ENCODE data around the gene MALL.
"Not testable (repeated sequence)": the region's sequence is repeated elsewhere in the genome, so short reads cannot be mapped to it uniquely, and the experiment has no call there.

MALL gene

DNA sequence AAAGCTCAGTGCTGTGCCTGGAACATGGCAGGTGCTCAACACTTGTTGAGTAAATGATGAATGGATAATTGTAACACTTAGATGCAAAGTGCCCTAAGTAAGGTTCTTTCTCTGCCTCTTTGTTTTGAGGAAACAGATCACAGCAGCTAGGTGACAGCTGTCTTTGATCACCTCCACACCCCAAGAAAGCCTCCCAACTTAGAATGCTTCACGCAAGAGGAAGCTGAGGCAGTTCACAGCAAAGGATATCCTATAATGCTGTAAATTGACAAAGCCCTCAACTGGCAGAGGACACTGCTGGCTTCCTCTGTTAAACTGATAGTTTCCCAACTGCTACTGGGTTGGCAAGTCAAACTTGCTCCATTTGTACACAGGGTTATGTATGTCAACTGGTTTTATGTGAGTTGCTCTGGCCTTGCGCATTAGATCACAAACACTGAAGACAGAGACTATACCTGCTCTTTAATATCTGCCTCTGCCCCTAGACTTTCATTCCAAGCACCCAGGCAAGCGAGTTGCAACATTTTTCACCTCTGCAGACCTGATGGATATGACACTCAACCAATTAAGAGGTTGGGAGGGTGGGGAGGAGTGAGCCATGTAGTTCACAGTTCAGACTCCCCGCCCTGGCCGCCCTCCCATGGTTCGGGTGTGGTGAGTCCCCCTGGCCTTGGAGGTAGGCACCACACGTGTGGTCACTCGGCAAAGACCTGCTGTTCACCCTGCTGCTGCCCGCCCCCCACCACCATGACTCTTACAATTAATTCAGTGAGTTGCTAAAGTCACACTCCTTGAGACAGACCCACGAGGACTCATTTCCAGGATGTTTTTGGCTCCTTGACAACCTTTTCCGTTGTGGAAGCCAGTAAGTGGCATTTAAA is 4.8 kb upstream of the MALL start:
- no peak for DNase-seq

DNA sequence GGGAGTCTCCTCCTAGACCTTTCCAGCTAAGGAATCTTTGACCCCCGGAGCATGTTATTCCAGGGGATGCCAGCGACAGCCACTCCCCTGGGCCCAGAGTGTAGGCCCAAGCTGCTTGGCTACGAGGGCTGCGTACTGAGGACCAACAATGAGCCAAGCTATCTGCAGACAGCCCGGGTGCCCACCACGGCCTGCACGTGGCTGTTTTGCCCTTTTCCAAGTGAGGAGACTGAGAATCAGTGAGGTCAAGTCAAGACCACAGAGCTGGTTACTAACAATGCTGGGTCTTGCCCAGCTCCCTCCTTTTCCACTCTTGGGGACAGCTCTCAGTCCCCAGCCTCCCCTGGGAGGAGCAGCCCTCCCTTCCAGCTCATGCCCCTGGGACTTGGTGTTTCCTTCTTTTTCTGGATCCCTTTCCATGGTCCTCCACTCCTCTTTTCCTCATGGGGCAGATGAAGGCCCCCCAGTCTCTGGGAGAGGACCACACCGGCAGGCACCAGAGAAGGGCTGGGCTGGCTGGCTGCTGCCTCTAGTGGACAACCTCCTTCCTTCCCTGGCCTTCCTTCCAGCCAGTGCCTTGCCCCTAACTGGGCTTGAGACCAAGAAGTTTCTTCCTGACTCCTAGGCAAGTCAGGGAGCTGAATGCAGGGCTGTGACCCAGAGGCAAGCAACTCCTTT is 550 bp upstream of the MALL start:
- DNase-seq: no peak

DNA sequence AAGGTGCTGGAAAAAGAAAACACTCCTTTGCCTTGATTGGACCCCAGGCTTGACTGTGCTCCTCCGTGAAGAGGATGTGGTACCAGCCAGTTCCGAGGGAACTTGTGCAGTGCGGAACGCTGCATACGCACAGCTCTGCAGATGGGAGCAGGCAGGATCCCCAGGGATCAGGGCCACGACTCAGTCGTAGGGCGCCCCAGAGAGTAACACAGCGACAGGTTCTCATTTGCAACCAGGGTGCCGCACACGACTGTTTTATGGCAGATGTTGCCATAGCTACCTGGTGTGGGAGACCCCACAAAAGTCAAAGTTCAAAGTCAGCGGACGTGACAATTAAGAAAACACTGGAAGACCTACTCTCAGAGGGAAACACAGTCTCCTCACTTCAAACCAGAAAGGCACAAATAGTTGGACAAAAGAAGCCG is 779 bp downstream of the MALL start:
- DNase-seq: no peak

DNA sequence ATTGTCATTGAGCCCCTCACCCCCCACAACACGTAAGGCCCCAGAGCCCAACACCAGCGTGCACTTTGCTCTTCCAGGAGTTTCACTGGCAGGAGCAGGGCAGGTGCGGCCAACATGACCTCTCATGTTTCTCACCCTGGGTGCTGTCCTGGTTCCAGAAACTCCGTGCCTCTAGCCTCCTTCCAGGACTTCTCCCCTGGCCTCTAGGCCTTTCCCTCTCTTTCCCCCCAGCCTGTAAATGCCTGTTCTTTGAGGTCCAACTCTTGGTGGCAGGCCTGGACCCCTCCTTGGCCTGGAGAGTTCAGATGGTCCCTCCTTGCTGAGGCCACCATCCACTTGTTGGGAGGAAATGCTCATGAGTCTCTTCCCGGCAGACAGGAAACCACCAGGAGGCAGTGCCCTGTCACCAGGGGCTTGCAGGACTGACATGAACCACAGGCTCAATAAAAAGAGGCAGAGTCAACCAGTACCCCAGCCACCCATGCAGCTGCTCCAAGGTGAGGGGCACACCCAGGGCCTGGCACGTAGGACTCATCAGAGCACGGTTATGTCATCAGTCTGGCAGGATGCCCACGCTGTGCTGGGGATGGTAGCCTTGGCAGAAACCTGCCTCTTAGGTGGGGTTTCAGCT is 1.5 kb downstream of the MALL start:
- no peak for DNase-seq

DNA sequence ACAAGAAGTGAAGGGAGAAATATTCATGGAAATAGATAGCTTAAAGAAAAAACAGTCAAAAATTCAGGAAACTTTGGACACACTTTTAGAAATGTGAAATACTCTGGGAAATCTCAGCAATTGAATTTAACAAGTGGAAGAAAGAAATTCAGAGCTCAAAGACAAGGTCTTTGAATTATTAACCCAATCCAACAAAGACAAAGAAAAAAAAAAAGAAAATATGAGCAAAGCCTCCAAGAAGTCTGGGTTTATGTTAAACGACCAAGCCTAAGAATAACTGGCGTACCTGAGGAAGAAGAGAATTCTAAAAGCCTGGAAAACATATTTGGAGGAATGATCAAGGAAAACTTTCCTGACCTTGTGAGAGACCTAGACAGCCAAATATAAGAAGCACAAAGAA is 7.3 kb downstream of the MALL start:
- DNase-seq: not testable (repeated sequence)

DNA sequence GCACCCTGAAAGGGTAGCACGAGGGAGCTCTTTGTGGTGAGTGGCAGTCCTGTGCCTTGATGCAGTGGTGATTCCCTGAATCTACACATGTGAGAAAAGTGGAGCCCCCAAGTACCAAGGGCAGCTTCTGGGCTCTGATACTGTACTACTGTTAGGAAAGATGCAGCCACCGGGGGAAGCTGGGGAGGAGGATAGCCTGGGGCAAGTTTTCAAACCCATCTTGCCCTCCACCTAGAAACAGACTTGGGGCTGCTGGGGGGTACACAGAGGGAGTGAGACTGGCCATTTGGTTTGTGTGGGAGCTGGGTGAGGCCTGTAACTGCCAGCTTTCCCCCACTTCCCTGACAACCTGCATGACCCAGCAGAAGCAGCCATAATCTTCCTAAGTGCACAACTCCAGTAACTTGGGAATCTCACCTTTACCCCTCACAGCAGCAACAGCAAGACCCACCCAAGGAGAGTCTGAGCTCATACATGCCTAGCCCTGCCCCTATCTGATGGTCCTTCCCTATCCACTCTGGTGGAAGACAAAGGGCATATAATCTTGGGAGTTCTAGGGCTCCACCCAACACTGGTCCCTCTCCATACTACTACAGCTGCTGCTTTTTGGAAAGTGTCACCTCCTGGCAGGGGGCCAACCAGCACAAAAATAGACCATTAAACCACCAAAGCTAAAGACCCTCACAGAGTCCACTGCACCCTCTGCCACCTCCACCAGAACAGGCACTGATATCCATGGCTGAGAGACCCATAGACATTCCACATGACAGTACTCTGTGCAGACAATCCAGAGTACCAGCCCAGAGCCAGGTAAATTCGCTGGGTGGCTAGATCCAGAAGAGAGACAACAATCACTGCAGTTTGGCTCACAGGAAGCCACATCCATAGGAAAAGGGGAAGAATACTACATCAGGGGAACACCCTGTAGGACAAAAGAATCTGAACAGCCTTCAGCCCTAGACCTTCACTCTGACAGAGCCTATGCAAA is 8.2 kb downstream of the MALL start:
- no peak for DNase-seq

DNA sequence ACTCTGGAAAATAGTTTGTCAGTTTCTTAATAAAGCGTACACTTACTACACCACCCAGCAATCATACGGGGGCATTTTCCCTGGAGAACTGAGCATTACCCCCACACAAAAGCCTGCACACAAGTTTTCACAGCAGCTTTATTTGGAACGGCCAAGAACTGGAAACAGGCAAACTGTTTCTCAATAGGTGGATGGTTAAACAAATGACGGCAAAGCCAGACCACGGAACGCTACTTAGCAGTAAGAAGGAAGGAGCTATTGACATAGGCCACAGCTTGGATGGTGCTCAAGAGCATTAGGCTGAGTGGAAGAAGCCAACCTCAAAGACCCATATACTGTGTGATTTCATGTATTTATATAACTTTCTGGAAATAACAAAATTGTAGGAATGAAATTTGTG is 9.0 kb downstream of the MALL start:
- no peak for DNase-seq

DNA sequence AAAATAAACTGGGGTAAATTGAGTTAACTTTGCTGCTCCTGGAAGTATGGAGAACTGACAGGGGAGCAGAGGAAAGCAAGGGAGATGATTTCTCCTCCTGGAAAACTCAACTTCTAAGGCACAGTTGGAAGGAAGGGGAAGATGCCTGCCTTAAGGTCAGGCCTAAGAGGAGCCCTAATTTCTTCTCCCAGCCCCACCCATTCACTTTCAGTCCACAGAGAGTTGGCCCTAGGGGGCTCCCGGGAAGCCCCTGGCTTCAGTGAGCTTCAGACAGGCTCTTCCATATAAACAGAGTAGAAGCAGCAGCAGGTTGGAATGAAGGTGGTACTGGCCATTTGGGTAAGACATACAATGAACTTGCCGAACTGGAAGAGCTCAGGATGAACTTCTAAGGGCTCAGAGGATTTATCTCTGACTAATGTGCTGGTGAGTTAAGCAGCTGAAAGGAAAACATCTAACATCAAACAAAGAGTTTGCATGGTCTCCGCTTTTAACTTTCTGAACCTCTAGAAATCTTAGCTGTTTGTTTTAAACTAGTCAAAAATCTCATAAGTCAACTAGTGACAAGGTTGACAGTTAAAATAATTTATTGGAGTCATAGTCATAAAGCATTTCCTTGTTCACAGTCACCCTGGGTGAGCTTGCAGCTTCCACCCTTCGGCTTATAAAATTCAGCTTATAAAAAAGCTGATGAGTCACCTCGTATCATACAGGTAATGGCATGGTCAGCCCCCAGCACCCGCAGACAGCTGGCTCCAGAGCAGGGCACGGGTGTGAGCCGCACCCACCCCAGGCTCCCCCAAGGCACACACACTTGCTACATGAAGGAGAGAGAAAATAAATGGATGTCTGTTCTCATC is 9.8 kb downstream of the MALL start:
- no peak for DNase-seq

DNA sequence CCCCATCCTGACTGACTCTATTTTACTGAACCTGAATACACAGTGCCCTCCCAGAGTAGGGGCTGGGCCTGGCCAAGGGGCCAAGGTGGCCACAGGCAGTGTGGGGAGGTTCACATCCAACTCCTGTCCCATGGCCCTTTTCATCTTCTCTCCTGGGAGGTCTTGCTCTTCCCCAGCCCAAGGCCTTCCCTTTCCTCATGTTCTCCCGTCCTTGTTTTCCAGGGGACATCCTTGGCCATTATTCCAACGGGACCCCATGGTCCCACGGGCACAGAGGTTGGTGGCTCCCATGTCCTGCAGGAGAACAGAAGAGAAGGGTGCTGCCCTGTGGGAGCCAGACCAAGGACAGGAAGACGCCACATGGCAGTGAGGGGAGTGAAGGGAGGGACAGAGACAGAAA is 10.4 kb downstream of the MALL start:
- DNase-seq: no peak

DNA sequence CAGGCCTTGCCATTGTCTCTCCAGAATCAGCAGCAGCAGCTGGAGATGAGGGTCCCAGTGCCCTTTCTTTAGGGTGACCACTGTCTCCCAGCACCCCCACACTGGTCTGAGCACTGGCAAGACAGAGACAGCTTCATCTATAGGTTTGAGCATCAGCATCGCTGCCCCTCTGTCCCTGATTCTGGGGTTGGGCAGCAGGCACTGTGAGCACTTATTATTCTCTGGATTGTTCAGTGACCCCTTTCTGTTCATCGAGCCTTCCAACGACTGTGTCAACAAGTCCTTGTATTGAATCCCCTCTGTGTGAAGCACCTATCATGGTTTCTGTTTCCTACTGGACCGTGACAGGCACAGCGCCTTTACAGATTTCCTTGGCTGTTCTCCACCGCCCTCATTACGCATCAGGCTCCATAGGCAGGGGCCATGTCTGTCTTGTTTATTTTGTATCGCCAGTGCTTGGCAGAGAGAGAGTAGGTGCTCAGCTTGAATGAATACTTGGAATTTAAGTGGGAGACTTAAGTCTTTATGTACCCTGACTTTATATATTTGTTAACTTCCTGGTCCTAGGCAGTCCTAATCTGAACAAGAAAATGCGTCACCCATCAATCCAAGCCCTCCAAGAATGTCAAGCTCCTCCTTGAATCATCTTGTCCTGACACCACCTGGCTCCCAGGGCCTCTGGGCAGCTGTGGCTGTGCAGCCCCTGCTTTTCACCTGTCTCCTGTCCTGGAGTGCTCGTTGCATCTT is 11.4 kb downstream of the MALL start:
- no peak for DNase-seq

DNA sequence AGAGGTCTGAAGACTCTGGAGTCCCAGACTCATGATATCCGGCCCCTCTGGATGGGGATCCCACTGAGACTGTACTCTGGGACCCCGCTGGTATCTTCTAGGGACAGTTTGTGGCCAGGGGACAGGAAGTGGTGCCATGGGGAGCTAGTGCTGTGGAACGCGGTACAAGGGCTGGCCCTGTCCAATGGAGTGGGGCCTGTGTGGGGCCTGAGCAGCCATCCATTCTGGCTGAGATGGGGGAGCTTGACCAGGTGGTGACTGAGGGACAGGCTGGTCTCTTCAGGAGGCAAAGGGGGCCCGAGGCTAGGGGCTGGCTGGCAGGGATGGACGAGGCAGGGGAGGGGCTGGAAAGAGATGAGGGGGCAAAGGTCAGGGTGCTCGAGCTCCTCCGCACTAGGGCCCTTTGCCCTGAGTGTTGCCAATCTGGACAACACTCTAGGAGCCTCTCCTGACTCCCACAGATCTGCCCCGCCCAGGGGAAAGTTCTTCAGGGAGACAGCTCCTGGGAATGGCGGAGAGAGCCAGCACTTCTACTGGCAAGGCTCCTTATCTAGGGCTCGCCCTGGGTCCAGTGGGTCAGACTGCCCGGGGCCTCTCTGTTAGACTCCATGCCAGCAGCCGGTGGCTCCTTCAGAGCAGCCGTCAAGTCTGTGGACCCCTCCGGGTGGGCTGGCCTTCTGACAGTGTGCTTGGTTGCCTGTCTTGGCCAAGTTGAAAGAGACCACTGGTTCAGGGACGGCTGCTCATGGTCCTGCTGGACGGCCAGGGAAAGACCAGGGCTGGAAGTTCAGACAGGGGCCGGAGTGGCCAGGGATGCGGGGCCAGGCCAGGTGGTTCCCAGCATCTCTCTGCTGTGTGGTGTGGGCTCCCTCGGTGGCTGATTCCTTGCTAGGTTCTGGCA is 12.3 kb downstream of the MALL start:
- no peak for DNase-seq

DNA sequence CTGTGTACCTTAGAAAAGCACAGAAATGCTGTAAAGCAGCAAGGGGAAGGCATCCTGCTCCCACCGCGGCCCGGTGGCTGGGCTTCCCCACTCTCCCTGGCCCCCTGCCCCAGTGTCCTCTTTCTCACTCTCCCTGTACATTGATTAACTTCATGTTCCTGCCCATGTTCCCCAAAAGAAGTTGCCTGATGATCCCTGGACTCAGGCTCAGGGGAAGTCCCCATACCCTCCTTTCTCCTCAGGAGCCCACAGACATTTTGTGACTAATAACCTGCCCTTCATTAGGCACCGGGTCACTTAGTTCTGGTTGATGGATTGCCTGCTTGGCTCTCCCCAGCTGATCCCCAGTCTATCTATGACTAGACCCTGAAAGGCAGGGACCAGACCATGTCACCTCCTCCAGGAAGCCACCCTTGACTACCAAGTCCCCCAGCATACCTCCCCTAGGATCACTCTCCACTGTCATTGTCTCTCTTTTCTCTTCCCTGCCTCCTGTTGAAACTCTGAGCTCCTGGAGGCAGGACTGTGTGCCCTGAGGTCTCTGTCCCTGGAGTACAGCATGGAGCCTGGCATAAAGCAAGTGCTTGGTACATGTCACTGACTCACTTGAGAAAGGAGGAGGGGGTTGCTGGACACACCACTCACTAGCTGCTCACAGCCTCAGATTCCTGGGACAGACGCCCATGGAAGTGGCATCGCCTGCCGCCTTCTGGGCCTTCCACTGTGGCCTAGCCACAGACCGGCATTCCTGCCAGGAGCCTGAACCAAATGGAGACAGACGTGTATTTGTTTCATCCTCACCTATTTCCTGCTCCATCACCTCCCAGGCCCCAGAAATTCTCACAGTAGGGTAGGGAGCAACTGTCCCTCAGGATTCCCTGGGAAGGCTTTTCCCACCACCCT is 13.5 kb downstream of the MALL start:
- no peak for DNase-seq

DNA sequence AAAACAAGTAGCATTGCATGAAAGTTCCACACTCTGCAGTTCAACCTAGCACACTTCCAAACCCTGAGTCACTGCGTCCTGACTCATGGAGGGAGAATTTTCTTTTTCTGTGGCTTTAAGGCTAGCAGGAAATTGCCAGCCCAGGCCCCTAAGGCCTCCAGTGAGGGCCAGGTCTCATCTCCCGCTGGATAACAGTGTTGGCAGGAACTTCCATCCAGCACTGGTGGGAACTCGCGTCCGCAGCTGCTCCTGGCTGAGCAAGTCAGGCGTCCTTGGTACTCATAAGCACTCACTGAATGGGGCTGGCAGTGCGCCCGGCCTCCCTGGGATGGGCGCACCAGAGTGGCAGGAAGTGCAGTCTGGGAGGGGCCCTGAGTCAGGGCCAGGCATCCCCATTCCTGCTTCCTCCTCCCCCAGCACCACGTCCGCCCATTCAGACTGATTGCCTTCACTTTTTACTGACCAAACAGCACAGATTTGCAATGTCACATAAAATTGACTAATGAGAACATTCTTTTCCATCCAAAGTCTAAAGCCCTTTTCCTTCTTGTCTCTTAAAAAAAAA is 14.3 kb downstream of the MALL start:
- peak in 1 of 2 donors; percentile 39 for DNase-seq

DNA sequence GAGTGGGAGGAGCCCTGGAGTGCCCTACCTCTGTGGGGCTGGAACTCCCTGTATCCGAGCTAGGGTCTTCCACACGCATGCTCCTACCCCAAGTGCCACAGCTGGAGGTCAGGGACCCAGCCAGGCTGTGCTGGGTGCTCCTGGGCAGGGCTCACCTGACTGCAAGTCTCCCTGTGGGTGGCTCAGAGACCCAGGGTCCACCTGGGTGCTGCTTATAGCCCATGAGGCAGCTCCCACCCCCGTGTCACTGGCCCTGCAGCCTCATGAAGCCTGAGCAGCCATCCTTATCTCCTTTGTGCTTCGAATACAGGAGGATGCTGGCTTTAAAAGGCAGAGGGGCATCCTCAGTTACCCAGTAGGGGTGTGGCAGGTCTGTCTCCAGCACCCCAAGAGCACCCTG is 14.7 kb downstream of the MALL start:
- not testable (repeated sequence) for DNase-seq

DNA sequence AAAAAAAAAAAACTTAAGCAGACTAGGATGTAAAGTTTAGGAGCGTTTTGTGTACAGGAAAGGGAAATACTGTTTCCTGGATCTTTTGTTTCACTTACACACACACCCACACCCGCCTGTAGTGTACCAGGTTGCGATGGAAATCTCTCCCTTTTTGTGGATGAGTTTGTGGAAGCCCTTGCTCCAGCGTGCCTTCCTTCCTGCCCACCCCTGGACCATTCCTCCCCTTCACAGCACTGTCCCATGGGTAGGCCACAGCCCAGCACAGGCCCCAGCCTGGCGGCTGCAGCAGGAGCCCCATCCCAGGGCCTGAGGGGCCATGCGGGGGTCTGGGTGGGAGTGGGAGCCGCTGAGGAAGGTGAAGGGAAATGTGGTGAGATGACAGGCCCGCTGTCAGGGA is 15.1 kb downstream of the MALL start:
- no peak for DNase-seq

DNA sequence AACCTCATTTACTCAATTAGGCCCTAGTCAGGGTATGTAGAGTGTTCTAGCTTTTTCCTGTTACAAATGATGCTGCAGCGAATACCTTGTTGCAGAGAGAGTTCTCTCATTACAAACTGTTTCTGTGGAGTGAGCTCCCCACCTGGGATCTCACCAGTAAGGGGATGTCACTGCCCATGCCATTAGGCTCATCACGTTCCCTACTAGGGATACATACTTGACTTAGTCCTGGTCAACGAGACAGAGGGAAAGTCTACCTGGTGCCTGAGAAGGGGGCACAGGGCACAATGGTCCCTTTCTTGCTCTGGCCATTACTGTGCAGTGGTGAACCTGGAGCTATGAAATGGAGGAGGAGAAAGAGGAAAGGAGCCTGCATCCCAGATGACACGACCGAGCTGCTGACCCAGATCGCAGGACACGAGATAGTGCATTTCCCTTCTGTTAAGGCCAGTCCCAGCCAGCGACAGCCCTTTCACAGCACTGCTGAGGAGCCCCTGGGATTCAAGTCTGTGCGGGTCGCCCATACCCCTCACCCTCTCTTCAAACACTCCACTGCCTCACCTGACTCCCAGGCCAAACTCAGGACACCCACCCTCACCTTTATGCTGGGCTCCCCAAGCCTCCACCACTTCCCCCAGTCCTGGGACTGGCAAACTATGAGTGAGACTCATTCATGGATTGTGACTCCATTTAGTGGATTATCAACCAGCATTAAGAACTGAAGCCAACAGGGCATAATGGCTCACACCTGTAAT is 16.0 kb downstream of the MALL start:
- DNase-seq: no peak

DNA sequence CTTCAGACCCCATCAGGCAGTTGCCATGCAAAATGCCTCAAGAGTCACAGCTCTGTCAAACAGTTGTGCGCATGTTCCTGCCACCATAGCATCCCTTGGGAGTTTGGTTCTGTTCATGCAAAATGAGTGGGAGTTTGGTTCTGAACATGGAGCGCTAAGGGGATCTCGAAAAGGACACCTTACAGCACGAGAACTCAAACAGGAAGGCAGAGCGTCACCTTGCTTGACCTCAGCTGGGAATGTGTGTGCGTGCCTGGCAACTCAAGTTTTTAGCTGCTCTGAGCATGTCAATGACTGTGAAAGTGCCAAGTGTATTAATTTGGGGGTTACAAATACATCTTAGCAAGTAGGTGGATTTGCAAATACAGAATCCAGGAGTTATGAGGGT is 16.6 kb downstream of the MALL start:
- DNase-seq: no peak

Measured in CD4-positive, alpha-beta T cell treated with Interleukin-1 beta for 1 hour (primary cell).